Measurements from ENCODE around the gene MTHFD2L.

DNA sequence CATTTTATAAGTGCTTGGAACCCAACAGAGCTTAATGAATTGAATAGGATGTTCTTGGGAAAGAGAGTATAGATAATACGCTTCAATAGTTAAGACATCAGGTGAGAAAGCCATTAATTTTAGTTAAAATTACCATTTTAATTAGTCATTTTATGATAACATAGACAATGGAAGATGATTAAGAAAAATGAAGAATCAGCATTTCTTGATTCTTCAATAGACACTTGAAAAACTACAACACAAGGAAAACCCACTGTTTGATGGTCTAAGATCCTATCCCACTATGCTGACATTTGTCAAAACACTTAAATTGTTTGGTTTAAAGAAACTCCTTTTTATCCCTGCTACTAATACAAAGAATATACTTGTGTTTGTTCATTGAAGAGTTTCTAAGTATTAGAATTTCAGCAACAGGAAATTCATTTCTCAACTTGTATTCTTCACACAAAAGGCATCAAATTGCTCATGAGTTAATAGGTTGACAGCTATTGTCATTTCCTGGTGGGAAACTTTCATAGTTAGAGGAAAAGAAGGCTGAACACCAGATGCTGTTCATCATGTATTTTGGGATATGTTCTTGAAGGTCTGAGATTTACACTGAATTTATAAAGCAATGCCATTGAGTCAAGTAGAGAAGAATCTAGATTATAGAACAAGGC, 49.3 kb upstream of the MTHFD2L start:
- TF ChIP-seq, protein P1, sequence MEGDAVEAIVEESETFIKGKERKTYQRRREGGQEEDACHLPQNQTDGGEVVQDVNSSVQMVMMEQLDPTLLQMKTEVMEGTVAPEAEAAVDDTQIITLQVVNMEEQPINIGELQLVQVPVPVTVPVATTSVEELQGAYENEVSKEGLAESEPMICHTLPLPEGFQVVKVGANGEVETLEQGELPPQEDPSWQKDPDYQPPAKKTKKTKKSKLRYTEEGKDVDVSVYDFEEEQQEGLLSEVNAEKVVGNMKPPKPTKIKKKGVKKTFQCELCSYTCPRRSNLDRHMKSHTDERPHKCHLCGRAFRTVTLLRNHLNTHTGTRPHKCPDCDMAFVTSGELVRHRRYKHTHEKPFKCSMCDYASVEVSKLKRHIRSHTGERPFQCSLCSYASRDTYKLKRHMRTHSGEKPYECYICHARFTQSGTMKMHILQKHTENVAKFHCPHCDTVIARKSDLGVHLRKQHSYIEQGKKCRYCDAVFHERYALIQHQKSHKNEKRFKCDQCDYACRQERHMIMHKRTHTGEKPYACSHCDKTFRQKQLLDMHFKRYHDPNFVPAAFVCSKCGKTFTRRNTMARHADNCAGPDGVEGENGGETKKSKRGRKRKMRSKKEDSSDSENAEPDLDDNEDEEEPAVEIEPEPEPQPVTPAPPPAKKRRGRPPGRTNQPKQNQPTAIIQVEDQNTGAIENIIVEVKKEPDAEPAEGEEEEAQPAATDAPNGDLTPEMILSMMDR (tag by site-specific recombination; IDR thresholded peaks at IDR 0.05): no peak
- TF ChIP-seq, protein P2, sequence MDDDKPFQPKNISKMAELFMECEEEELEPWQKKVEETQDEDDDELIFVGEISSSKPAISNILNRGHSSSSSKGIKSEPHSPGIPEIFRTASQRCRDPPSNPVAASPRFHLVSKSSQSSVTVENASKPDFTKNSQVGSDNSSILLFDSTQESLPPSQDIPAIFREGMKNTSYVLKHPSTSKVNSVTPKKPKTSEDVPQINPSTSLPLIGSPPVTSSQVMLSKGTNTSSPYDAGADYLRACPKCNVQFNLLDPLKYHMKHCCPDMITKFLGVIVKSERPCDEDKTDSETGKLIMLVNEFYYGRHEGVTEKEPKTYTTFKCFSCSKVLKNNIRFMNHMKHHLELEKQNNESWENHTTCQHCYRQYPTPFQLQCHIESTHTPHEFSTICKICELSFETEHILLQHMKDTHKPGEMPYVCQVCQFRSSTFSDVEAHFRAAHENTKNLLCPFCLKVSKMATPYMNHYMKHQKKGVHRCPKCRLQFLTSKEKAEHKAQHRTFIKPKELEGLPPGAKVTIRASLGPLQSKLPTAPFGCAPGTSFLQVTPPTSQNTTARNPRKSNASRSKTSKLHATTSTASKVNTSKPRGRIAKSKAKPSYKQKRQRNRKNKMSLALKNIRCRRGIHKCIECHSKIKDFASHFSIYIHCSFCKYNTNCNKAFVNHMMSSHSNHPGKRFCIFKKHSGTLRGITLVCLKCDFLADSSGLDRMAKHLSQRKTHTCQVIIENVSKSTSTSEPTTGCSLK (tag by site-specific recombination; IDR thresholded peaks at IDR 0.05): no peak
- TF ChIP-seq ZNF830 (tag by site-specific recombination; IDR thresholded peaks at IDR 0.05; ENCODE audit: low read depth): no peak
- TF ChIP-seq ZNF623 (tag by site-specific recombination; IDR thresholded peaks at IDR 0.05): no peak
- no peak for TF ChIP-seq ZNF138 (tag by site-specific recombination; IDR thresholded peaks at IDR 0.05; ENCODE audit: borderline replicate concordance)
- no peak for TF ChIP-seq ZNF211 (tag by site-specific recombination; IDR thresholded peaks at IDR 0.05; ENCODE audit: low read depth)
- TF ChIP-seq, protein P3, sequence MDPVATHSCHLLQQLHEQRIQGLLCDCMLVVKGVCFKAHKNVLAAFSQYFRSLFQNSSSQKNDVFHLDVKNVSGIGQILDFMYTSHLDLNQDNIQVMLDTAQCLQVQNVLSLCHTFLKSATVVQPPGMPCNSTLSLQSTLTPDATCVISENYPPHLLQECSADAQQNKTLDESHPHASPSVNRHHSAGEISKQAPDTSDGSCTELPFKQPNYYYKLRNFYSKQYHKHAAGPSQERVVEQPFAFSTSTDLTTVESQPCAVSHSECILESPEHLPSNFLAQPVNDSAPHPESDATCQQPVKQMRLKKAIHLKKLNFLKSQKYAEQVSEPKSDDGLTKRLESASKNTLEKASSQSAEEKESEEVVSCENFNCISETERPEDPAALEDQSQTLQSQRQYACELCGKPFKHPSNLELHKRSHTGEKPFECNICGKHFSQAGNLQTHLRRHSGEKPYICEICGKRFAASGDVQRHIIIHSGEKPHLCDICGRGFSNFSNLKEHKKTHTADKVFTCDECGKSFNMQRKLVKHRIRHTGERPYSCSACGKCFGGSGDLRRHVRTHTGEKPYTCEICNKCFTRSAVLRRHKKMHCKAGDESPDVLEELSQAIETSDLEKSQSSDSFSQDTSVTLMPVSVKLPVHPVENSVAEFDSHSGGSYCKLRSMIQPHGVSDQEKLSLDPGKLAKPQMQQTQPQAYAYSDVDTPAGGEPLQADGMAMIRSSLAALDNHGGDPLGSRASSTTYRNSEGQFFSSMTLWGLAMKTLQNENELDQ (tag by site-specific recombination; IDR thresholded peaks at IDR 0.05; ENCODE audit: low read depth): no peak
- TF ChIP-seq ZNF133 (tag by site-specific recombination; IDR thresholded peaks at IDR 0.05): no peak
- TF ChIP-seq ZNF548 (tag by site-specific recombination; IDR thresholded peaks at IDR 0.05): no peak
